H1 (cell line): Measurements from ENCODE around the gene STAM. TPM values are rescaled to one million over a fixed set of nuclear protein-coding genes. Genes with fewer than 3 reads are reported as not detected.

Experiments used
- ATF2 ChIP-seq: IDR thresholded peaks from 2 replicates; pipeline ENCODE4 v1.6.1; 2012; ENCODE audit warnings: low read length, inconsistent platforms
- KDM5A ChIP-seq: fragments of 200-600 bp; IDR thresholded peaks from 2 replicates; pipeline ENCODE4 v1.7.1; 2012; ENCODE audit warnings: mild to moderate bottlenecking, low read length, inconsistent platforms, mixed read lengths
- POLR2A ChIP-seq, 2 experiments: IDR thresholded peaks; 1 replicate in 1 of 2; 2 replicates in 1 of 2; pipeline ENCODE4 v1.6.1; 2011; ENCODE audit warnings: low read depth in 2 of 2, low read length in 2 of 2, mild to moderate bottlenecking in 2 of 2; ENCODE audit errors: control extremely low read depth in 1 of 2
- POU5F1 ChIP-seq: IDR thresholded peaks from 2 replicates; pipeline ENCODE4 v1.6.1; 2011; ENCODE audit warnings: low read depth, mild to moderate bottlenecking, low read length, moderate library complexity
- RAD21 ChIP-seq, 2 experiments: IDR thresholded peaks in 1 of 2; conservative IDR thresholded peaks in 1 of 2; 2 replicates each; pipeline ENCODE4 v1.6.1; 2011; ENCODE audit warnings: low read depth in 2 of 2, low read length in 2 of 2, improper control_type of control experiment in 1 of 2, inconsistent platforms in 1 of 2, mild to moderate bottlenecking in 1 of 2, moderate library complexity in 1 of 2
- RNF2 ChIP-seq: fragments of 200-900, 300-1000 bp; sonication (generic); IDR thresholded peaks from 2 replicates; pipeline ENCODE4 v1.7.1; 2016; ENCODE audit warnings: borderline replicate concordance, low read depth, mild to moderate bottlenecking, antibody characterized with exemption, low read length; ENCODE audit not compliant: poor library complexity, severe bottlenecking; ENCODE audit errors: missing control alignments
- SIX5 ChIP-seq: IDR thresholded peaks from 2 replicates; pipeline ENCODE4 v1.6.1; 2011; ENCODE audit warnings: mild to moderate bottlenecking, low read depth, low read length
- polyA plus RNA-seq, 7 experiments: library from polyadenylated mRNA; depleted of rRNA in 3 of 7; stranded (reverse) in 5 of 7; unstranded in 2 of 7; fragments of >200 nt in 5 of 7; fragments of 200-250 nt in 2 of 7; gene quantifications; 1 replicate in 5 of 7; 2 replicates in 1 of 7; 4 replicates in 1 of 7; pipeline versions ENCODE4 v1.2.1 to v1.2.3, GENCODE V29; 2011 to 2013; ENCODE audit warnings: missing spikeins in 2 of 7, mixed read lengths in 2 of 7
- total RNA-seq: library from RNA; stranded (reverse); fragmentation: NEBNext Ultra II Directional; extraction: Animal tissue kit (Norgen Biotek cat#: 25700); gene quantifications from 2 replicates; pipeline ENCODE4 v1.2.1, GENCODE V29; 2021

Gene STAM
- total and polyA plus RNA-seq, 2 of the 8 experiments (the other 6 are each of a cell fraction or from before 2014, with no cell fraction given): 22.0 to 27.8 TPM

DNA sequence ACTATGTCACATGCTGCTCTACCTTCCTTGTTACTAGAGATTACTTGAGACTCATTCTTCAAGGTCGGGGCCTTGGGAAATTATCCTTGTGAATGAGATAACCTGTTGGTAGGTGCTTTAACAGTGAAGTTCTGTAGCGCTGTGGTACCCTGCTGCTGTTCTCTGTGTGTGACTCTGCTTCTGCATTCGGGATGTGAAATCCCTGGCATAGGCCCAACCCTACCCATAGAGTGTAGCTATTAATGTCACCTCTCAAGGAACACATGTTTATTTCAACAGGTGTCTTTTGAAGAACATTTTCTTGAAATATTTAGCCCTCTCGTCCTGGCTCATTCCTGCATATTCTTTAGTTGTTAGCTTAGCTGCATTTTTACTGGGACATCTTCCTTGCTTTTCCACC lies 66.2 kb downstream of the STAM start (continued):
- TF ChIP-seq RAD21 (IDR thresholded peaks at IDR 0.05 in 1 of 2, conservative IDR thresholded peaks at IDR 0.05 in 1 of 2; ENCODE audit: low read depth in 2 of 2, low read length in 2 of 2) (no peak), POU5F1 (no peak), SIX5 (no peak), KDM5A (no peak), ATF2 (no peak), RNF2 (no peak), POLR2A (IDR thresholded peaks at IDR 0.05; ENCODE audit: control extremely low read depth in 1 of 2, low read depth in 2 of 2, low read length in 2 of 2) (no peak)
